NCI-H1694 treated with DMSO at 0.1 percent for 48 hours (cell line): Measurements from ENCODE around the gene CGB5.

ENCODE experiments used
- DNase-seq: peaks from one replicate; lab custom pipeline; 2025; lab: John Stamatoyannopoulos, UW

Gene CGB5

DNA sequence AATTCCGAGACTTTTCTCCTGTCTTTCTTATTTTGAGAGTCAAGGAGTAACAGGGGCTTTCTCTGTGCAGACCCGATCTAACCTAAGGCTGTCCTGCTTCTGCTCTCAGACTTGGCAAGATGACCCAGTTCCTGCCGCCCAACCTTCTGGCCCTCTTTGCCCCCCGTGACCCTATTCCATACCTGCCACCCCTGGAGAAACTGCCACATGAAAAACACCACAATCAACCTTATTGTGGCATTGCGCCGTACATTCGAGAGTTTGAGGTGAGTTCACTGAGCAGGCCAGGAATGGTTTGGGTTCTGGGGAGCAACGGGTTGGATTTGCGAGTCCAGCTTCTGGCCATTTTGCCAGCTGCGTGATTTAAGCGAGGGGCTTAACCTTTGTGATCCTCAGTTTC, 42.6 kb downstream of the CGB5 start:
- DNase-seq: no peak

DNA sequence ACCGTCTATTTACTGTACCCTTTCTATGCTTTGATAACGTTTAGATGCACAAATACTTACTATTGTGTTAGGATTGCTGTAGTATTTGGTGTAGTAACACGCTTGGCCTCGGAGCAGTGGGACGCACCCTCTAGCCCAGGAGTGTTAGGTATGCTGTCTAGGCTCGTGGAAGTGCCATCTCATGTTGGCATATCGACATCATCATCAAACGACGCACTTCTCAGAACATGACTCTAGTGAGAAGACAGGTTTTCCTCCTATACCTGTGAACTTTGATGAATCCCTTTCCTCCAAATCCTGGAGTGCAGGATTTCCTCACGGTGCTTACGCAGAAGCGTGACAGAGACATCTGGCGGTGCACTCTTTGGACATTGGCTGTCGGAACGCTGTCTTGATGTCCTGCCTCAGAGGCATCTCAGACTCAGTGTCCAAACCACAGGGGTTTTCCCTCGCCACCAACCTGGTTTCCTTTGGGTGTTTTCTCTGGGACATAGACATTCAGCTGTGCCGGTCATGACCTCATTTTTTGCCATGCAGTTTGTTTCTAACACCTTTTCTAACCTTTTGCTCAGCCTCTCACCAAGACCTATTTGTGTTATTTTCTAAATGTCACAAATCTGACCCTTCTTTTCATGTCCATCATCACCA, 47.9 kb downstream of the CGB5 start:
- no peak for DNase-seq

DNA sequence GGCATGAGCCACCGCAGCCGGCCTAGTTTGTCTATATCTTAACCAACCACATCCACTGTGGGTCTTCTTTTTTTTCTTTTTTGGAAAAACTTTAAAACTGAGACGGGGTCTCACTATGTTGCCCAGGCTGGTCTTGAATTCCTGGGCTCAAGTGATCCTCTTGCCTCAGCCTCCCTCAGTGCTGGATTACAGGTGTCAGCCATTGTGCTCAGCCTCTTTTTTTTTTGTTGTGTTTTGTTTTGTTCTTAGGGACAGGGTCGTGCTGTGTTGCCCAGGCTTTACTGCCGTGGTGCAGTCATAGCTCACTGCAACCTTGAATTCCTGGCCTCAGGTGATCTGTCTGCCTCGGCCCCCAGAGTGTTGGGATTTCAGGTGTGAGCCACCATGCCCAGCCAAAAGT, 49.0 kb downstream of the CGB5 start:
- DNase-seq: no peak
